ENCODE data around the gene VSTM5.

VSTM5 gene

GRCh38 chr11:93772123-93772522 is 78.3 kb downstream of the VSTM5 start:
- H3K27ac ChIP-seq (ENCODE audit: low read depth, low read length, poor library complexity, severe bottlenecking): no peak overlapping the region

GRCh38 chr11:93770160-93770559 is 80.3 kb downstream of the VSTM5 start:
- Histone ChIP-seq H3K9ac (ENCODE audit: low read length) (no peak overlapping the region), H3F3A (ENCODE audit: insufficient read depth, low read length) (no peaks in the 10 kb centered on the region), H3K9me2 (ENCODE audit: low read depth, low read length) (no peaks in the 10 kb centered on the region), H3K36me3 (ENCODE audit: insufficient read depth, low read length) (no peaks in the 10 kb centered on the region), H3K4me2 (ENCODE audit: low read length) (no peak overlapping the region), H3K27me3 (ENCODE audit: insufficient read depth, low read length) (no peaks in the 10 kb centered on the region), H4K20me1 (ENCODE audit: insufficient read depth, low read length) (no peaks in the 10 kb centered on the region), H3K27ac (ENCODE audit: low read depth, low read length, poor library complexity, severe bottlenecking) (no peak overlapping the region), H3K4me1 (ENCODE audit: insufficient read depth, low read length, severe bottlenecking) (no peaks in the 10 kb centered on the region), H2AFZ (ENCODE audit: low read length) (no peak overlapping the region), H3K9me3 (ENCODE audit: low read length) (peaks cover 16% of the 10 kb centered on the region), H3K79me2 (ENCODE audit: insufficient read depth, low read length) (no peaks in the 10 kb centered on the region), H3K4me3 (ENCODE audit: low read depth, low read length, poor library complexity, severe bottlenecking) (no peak overlapping the region)
- TF ChIP-seq EZH2 (IDR thresholded peaks at IDR 0.05; ENCODE audit: borderline replicate concordance, low read length): no peak
- no peak for TF ChIP-seq CTCF (IDR thresholded peaks at IDR 0.05; ENCODE audit: low read length)

More at GRCh38 chr11:93772123-93772522, 78.3 kb downstream of the VSTM5 start:
- no peaks in the 10 kb centered on the region for H3F3A ChIP-seq (ENCODE audit: insufficient read depth, low read length)
- no peaks in the 10 kb centered on the region for H3K36me3 ChIP-seq (ENCODE audit: insufficient read depth, low read length)
- H3K4me3 ChIP-seq (ENCODE audit: low read depth, low read length, poor library complexity, severe bottlenecking): no peak overlapping the region
- H3K9me2 ChIP-seq (ENCODE audit: low read depth, low read length): no peaks in the 10 kb centered on the region
- no peaks in the 10 kb centered on the region for H3K27me3 ChIP-seq (ENCODE audit: insufficient read depth, low read length)
- no peak for TF ChIP-seq CTCF (IDR thresholded peaks at IDR 0.05; ENCODE audit: low read length)
- no peak for TF ChIP-seq EZH2 (IDR thresholded peaks at IDR 0.05; ENCODE audit: borderline replicate concordance, low read length)
- H3K9me3 ChIP-seq (ENCODE audit: low read length): peaks cover 8% of the 10 kb centered on the region
- H3K4me1 ChIP-seq (ENCODE audit: insufficient read depth, low read length, severe bottlenecking): no peaks in the 10 kb centered on the region
- no peak overlapping the region for H3K9ac ChIP-seq (ENCODE audit: low read length)
- no peak overlapping the region for H3K4me2 ChIP-seq (ENCODE audit: low read length)
- no peaks in the 10 kb centered on the region for H3K79me2 ChIP-seq (ENCODE audit: insufficient read depth, low read length)
- H2AFZ ChIP-seq (ENCODE audit: low read length): no peak overlapping the region
- H4K20me1 ChIP-seq (ENCODE audit: insufficient read depth, low read length): no peaks in the 10 kb centered on the region
